Skeletal muscle cell (primary cell): ENCODE results near the gene CXorf65.

Experiments
- DNase-seq: peaks from one replicate; pipeline ENCODE4 v3.0.0-alpha.2; 2010; ENCODE audit warnings: low read depth
- H3K4me3 ChIP-seq: 2 replicates; pipeline ENCODE4 v1.5.1; 2011; ENCODE audit warnings: low read depth, mild to moderate bottlenecking, control low read depth, low read length, moderate library complexity

The CXorf65 gene

GRCh38 chrX:71107762-71108360 is 1.3 kb upstream of the CXorf65 start:
- no peak for DNase-seq
- no peak overlapping the region for H3K4me3 ChIP-seq

DNA sequence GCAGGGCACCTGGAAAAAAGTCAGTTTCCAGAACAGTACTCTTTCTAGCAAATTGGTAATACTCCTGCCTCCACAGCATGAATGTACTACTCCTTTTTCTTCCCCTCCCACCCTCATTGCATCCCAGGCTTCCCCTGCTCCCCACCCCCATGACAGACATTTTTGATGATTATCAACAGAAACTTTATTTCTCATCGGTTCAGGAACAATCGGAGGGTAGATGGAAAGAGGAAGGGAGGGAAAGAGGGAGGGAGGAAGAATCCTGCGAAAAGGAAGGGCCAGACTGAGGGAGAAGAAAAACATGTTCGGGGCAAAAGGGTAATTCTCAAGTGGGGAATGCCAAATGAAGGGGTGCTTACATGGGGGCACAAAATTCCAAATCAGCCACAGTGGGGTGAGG is 705 bp upstream of the CXorf65 start:
- H3K4me3 ChIP-seq, result no peak overlapping the region
- no peak for DNase-seq

GRCh38 chrX:71105628-71106027 is 912 bp downstream of the CXorf65 start:
- no peak for DNase-seq
- no peak overlapping the region for H3K4me3 ChIP-seq

GRCh38 chrX:71103110-71103983 is 3.2 kb downstream of the CXorf65 start:
- DNase-seq, result no peak
- H3K4me3 ChIP-seq, result no peak overlapping the region

DNA sequence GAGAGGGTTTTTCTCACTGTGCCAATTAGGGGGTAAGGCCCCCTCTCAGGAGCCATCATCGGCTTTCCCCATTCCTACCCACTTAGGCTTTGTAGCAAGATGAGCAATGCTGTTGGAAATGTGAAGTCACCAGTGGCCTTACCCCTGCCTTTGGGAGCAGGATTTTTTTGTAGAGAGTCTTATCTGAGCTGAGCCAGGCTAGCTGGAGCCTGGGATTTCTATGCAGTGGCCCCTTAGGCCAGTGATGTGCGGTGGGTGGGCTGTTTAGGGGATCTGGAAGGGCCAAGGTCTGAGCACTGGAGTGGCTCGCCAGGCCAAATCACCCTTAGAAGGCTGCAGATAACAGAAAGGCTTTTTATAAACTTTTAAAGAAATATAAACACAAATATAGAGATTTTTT is 4.2 kb downstream of the CXorf65 start:
- H3K4me3 ChIP-seq, result no peak overlapping the region
- DNase-seq, result no peak

DNA sequence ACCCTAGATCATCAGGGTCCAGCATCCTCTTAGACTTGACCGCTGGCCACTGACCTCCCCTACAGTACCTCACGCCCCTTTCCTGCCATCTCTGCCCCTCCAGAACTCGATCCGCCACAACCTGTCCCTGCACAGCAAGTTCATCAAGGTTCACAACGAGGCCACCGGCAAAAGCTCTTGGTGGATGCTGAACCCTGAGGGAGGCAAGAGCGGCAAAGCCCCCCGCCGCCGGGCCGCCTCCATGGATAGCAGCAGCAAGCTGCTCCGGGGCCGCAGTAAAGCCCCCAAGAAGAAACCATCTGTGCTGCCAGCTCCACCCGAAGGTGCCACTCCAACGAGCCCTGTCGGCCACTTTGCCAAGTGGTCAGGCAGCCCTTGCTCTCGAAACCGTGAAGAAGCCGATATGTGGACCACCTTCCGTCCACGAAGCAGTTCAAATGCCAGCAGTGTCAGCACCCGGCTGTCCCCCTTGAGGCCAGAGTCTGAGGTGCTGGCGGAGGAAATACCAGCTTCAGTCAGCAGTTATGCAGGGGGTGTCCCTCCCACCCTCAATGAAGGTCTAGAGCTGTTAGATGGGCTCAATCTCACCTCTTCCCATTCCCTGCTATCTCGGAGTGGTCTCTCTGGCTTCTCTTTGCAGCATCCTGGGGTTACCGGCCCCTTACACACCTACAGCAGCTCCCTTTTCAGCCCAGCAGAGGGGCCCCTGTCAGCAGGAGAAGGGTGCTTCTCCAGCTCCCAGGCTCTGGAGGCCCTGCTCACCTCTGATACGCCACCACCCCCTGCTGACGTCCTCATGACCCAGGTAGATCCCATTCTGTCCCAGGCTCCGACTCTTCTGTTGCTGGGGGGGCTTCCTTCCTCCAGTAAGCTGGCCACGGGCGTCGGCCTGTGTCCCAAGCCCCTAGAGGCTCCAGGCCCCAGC is 5.7 kb downstream of the CXorf65 start:
- no peak overlapping the region for H3K4me3 ChIP-seq
- DNase-seq, result no peak

- no peak for DNase-seq
- no peak overlapping the region for H3K4me3 ChIP-seq
Observed at GRCh38 chrX:71099736-71100135, 6.8 kb downstream of the CXorf65 start.

DNA sequence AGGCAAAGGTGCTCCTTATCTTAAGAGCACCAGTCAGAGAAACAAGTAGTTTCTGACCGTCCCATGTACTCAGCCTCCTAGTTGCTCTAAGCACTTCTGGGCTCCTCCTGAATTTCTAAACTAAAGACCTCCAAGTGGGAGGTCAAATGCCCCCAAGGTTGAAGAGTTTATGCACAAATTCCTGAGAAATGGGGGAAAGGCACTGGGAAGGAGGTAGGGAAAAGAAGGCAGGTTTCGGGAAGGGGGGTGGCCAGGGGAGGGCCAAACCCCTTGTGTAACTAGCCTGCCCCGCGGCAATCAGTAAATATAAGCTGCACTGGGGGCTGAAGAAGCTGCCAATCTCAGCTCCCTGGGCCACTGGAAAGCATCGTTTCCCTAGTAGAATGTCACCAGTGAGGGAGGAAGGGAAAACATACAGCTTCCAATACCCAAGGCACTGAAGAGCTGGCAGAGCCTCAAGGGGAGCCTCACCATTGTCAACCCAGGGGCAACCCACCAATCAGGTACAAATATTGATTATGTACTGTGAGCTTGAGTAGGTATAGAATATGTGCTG is 7.5 kb downstream of the CXorf65 start:
- DNase-seq, result no peak
- no peak overlapping the region for H3K4me3 ChIP-seq

- no peak overlapping the region for H3K4me3 ChIP-seq
Observed at GRCh38 chrX:71098302-71098701, 8.2 kb downstream of the CXorf65 start.

DNA sequence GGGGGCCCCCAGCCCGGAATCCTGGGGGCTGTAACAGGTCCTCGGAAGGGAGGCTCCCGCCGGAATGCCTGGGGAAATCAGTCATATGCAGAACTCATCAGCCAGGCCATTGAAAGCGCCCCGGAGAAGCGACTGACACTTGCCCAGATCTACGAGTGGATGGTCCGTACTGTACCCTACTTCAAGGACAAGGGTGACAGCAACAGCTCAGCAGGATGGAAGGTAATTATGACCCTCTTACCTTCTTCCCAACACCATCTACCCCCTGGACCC is 9.8 kb downstream of the CXorf65 start:
- peak overlapping the region; percentile 62 for H3K4me3 ChIP-seq
- DNase-seq, result no peak

More at GRCh38 chrX:71098302-71098701, 8.2 kb downstream of the CXorf65 start:
- no peak for DNase-seq

- H3K4me3 ChIP-seq, result peak overlapping the region; percentile 62
- DNase-seq, result no peak
Observed at GRCh38 chrX:71095981-71096759, 10.4 kb downstream of the CXorf65 start.

DNA sequence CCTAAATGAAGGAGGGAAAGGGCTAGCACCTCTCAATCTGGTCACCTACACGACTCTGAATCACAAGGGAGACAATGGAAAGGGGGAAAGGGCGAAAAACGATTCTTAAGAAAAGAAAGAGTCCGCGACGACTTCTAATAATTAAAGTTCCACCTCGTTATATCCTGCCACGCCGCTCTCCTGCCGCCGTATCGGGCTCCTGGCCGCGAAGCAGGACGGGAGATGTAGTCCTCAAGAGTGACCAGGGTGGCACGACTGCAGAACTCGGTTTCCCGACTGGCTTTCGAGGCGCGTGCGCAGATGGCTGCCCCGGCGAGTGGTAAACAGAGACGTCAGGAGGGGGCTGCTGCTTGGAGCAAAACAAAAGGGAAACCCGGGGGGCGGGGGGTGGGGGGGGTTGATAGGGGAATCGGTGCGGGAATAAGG is 11.0 kb downstream of the CXorf65 start, which contains the start of gene FOXO4:
TSS of gene FOXO4 (plus strand) at position 297 of the 426 bp plus-strand sequence. CDS start 678 bp downstream, outside the sequence.
- H3K4me3 ChIP-seq, result peak within 1 kb of the TSS; percentile 62
- peak; percentile 42 for DNase-seq

DNA sequence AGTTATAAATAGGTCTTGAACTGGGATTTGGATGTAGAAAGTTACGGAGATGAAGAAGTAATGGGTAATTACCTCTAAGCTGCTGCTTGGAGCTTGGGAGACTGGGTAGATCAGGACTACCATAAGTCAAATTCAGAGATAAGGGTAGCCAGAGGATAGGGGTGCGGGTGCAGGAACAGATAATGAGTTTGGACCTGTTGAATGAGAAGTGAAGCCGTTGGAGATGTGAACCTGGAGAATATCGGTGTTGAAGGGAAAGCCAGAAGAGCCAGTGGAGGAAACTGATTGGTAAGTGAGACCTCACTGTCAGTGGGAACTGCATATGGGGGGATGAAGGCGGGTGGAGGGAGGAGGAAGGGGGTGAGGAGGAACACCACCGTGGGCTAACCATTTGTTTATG is 11.5 kb downstream of the CXorf65 start:
- H3K4me3 ChIP-seq, result peak overlapping the region; percentile 62
- DNase-seq, result no peak

GRCh38 chrX:71091263-71091662 is 15.3 kb downstream of the CXorf65 start:
- H3K4me3 ChIP-seq, result no peak overlapping the region
- DNase-seq, result no peak

DNA sequence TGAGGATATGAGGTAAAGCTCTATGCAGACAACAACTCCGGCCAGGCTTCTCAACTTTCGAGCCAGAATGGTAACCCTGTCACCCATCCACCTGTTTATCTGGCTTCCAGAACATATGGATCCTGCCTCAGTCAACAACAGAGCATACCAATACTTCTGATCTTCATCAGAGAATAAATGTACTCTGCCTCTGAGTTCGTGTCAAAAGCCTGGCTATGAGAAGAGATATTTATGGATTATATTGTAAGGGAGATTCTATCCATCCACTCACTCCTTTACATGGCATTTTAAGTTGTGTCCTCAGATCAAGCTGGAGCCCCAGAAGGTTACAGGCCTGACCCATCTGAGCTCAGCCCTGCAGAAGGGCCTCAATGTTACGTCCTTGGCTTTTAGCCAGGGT is 20.6 kb downstream of the CXorf65 start:
- no peak for DNase-seq
- H3K4me3 ChIP-seq, result no peak overlapping the region

GRCh38 chrX:71082822-71083221 is 23.7 kb downstream of the CXorf65 start:
- no peak overlapping the region for H3K4me3 ChIP-seq
- DNase-seq, result no peak

GRCh38 chrX:71082124-71082647 is 24.4 kb downstream of the CXorf65 start:
- no peak overlapping the region for H3K4me3 ChIP-seq
- no peak for DNase-seq

- no peak overlapping the region for H3K4me3 ChIP-seq
- DNase-seq, result no peak
Observed at GRCh38 chrX:71081330-71082123, 25.0 kb downstream of the CXorf65 start.
